ENCODE measurements around the gene OBSL1. TPM values are rescaled to one million over a fixed set of nuclear protein-coding genes. Genes with fewer than 3 reads are reported as not detected.

The OBSL1 gene
- total RNA-seq, 1 experiment from 2014 or later = 23.1 TPM

- no peaks in the 10 kb centered on the region for H3K9me3 ChIP-seq (ENCODE audit: low read depth, low read length, poor library complexity, severe bottlenecking)
- CTCF ChIA-PET = interaction anchor here (0.6 to 1.3 kb wide), 4 partner anchors 9 to 52 kb away, joined by 4 to 13 read pairs (median 5); a partner anchor contains a TSS
- H3K36me3 ChIP-seq (ENCODE audit: insufficient read depth, low read length, poor library complexity, severe bottlenecking) = no peaks in the 10 kb centered on the region
- intact Hi-C loops (cut with micrococcal nuclease; ENCODE audit: unreplicated experiment) = no loop called here
- no peaks in the 10 kb centered on the region for H3K27me3 ChIP-seq (replicated peaks; ENCODE audit: insufficient read depth, low read depth, low read length, poor library complexity)
- BruUV-seq (replicated peaks) = no TSS peak
- POLR2A ChIA-PET (ENCODE audit: low non-redundant PET) = interaction anchor here (0.6 to 0.7 kb wide), 2 partner anchors 9 to 26 kb away, joined by 3 to 4 read pairs; no protein-coding TSS in a partner anchor
- H3K27ac ChIP-seq (ENCODE audit: low read depth, low read length, poor library complexity, severe bottlenecking) = peak overlapping the region; percentile 69
- H3K4me3 ChIP-seq (ENCODE audit: low read depth, low read length, poor library complexity, severe bottlenecking) = no peak overlapping the region
- TF ChIP-seq CTCF (conservative IDR thresholded peaks at IDR 0.05; ENCODE audit: low read depth, low read length) = no peak
- no peak for TF ChIP-seq EZH2 (IDR thresholded peaks at IDR 0.05; ENCODE audit: borderline replicate concordance, low read depth, low read length, poor library complexity, severe bottlenecking)
- peak; percentile 64 for DNase-seq (ENCODE audit: low spot score)
- H3K4me1 ChIP-seq (ENCODE audit: insufficient read depth, low read length, poor library complexity, severe bottlenecking) = peaks cover 76% of the 10 kb centered on the region
These were observed 59.6 kb downstream of the OBSL1 start for GRCh38 chr2:219511547-219512325.

- H3K4me1 ChIP-seq (ENCODE audit: insufficient read depth, low read length, poor library complexity, severe bottlenecking) = peaks cover 80% of the 10 kb centered on the region
- TF ChIP-seq CTCF (conservative IDR thresholded peaks at IDR 0.05; ENCODE audit: low read depth, low read length) = no peak
- no peak for TF ChIP-seq EZH2 (IDR thresholded peaks at IDR 0.05; ENCODE audit: borderline replicate concordance, low read depth, low read length, poor library complexity, severe bottlenecking)
- H3K27me3 ChIP-seq (replicated peaks; ENCODE audit: insufficient read depth, low read depth, low read length, poor library complexity) = no peaks in the 10 kb centered on the region
- ChIA-PET CTCF (interaction anchor here (0.6 to 2.1 kb wide), 15 partner anchors 9 to 102 kb away, joined by 4 to 31 read pairs (median 9); partner anchors contain the start of gene GMPPA), POLR2A (ENCODE audit: low non-redundant PET) (interaction anchor here (0.7 kb wide), 2 partner anchors 12 to 25 kb away, joined by 4 to 9 read pairs; partner anchors contain the start of gene GMPPA)
- no peaks in the 10 kb centered on the region for H3K9me3 ChIP-seq (ENCODE audit: low read depth, low read length, poor library complexity, severe bottlenecking)
- peak overlapping the region; percentile 24 for H3K4me3 ChIP-seq (ENCODE audit: low read depth, low read length, poor library complexity, severe bottlenecking)
- H3K36me3 ChIP-seq (ENCODE audit: insufficient read depth, low read length, poor library complexity, severe bottlenecking) = peaks cover 3% of the 10 kb centered on the region
- DNase-seq (ENCODE audit: low spot score) = no peak
- intact Hi-C loops (cut with micrococcal nuclease; ENCODE audit: unreplicated experiment) = no loop called here
- H3K27ac ChIP-seq (ENCODE audit: low read depth, low read length, poor library complexity, severe bottlenecking) = peak overlapping the region; percentile 73
- BruUV-seq (replicated peaks) = no TSS peak
These were observed 60.7 kb downstream of the OBSL1 start for GRCh38 chr2:219510512-219511135.

DNA sequence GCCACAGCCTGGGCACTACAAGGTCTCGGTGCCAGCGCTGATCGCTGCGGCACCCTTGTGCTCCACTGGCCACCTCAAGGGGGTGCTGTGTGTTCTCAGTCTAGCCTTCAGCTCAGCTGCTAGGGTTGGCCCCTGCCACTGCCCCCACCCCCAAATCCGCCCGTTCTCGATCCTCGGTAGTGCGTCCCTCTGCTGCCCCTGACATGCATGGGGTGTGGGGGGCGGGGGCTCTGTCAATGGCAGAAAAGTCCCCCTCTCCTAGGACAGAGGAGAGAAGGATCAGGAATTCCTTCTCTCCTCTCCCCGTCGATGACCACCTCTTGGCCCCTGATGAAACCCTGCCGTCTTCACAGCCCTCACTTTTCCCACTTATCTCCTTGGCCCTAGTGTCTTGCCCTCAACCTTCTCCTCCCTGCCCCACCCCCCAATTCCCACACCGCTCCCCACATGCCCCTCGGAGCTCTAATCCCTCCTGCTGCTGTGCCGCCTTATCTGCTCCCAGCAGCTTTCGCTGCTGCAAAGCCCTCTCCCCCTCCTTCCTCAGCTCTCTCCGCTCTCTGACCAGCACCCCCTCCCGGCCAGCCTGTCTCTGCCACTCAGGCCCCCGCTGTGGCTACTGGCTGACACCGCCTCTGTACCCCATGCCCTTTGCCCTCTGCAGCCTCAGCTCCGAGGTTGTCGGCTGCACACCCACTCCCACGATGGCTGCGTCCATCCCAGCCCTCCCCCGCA, 61.4 kb downstream of the OBSL1 start:
- ChIA-PET CTCF (interaction anchor here (0.5 to 2.1 kb wide), 22 partner anchors 9 to 303 kb away, joined by 3 to 31 read pairs (median 6); partner anchors contain the start of genes GMPPA and ZFAND2B), POLR2A (ENCODE audit: low non-redundant PET) (interaction anchor here (0.7 to 1.0 kb wide), 2 partner anchors 11 to 14 kb away, joined by 4 to 9 read pairs; partner anchors contain the start of gene GMPPA)
- no TSS peak for BruUV-seq (replicated peaks)
- intact Hi-C loops (cut with micrococcal nuclease; ENCODE audit: unreplicated experiment) = no loop called here
- Histone ChIP-seq H3K36me3 (ENCODE audit: insufficient read depth, low read length, poor library complexity, severe bottlenecking) (peaks cover 3% of the 10 kb centered on the region), H3K4me1 (ENCODE audit: insufficient read depth, low read length, poor library complexity, severe bottlenecking) (peaks cover 80% of the 10 kb centered on the region), H3K27me3 (replicated peaks; ENCODE audit: insufficient read depth, low read depth, low read length, poor library complexity) (no peaks in the 10 kb centered on the region), H3K4me3 (ENCODE audit: low read depth, low read length, poor library complexity, severe bottlenecking) (peak overlapping the region; percentile 24), H3K27ac (ENCODE audit: low read depth, low read length, poor library complexity, severe bottlenecking) (peak overlapping the region; percentile 73), H3K9me3 (ENCODE audit: low read depth, low read length, poor library complexity, severe bottlenecking) (no peaks in the 10 kb centered on the region)
- peak; percentile 72 for DNase-seq (ENCODE audit: low spot score)
- TF ChIP-seq EZH2 (IDR thresholded peaks at IDR 0.05; ENCODE audit: borderline replicate concordance, low read depth, low read length, poor library complexity, severe bottlenecking) (no peak), CTCF (conservative IDR thresholded peaks at IDR 0.05; ENCODE audit: low read depth, low read length) (peak; percentile 84)
